ENCODE results near the gene CZIB.

The CZIB gene

GRCh38 chr1:53220171-53220961 is at the start of gene CZIB:
TSS of gene CZIB (minus strand) at chr1:53220634. CDS start at chr1:53220575, 59 bp downstream.
- peak; percentile 87 to 97 for DNase-seq

GRCh38 chr1:53270107-53270506 is 49.7 kb upstream of the CZIB start:
- no peak for DNase-seq

- no peak for DNase-seq
These were observed 47.3 kb upstream of the CZIB start for GRCh38 chr1:53267761-53268160.

GRCh38 chr1:53266038-53266437 is 45.6 kb upstream of the CZIB start:
- DNase-seq = peak in 1 of 2 experiments; percentile 50

GRCh38 chr1:53265581-53265980 is 45.1 kb upstream of the CZIB start:
- no peak for DNase-seq

GRCh38 chr1:53264048-53264447 is 43.6 kb upstream of the CZIB start:
- no peak for DNase-seq

- no peak for DNase-seq
These were observed 41.6 kb upstream of the CZIB start for GRCh38 chr1:53262000-53262399.

GRCh38 chr1:53260631-53261247 is 40.3 kb upstream of the CZIB start:
- no peak for DNase-seq

- no peak for DNase-seq
These were observed 39.5 kb upstream of the CZIB start for GRCh38 chr1:53259932-53260331.

GRCh38 chr1:53258216-53258615 is 37.8 kb upstream of the CZIB start:
- DNase-seq = no peak

- no peak for DNase-seq
These were observed 37.1 kb upstream of the CZIB start for GRCh38 chr1:53257454-53258081.

- DNase-seq = no peak
These were observed 36.3 kb upstream of the CZIB start for GRCh38 chr1:53256511-53257453.

- no peak for DNase-seq
These were observed 34.6 kb upstream of the CZIB start for GRCh38 chr1:53255031-53255430.

- DNase-seq = no peak
These were observed 33.7 kb upstream of the CZIB start for GRCh38 chr1:53254011-53254640.

GRCh38 chr1:53250325-53250724 is 29.9 kb upstream of the CZIB start:
- no peak for DNase-seq

GRCh38 chr1:53249706-53250105 is 29.3 kb upstream of the CZIB start:
- DNase-seq = no peak

- no peak for DNase-seq
These were observed 26.1 kb upstream of the CZIB start for GRCh38 chr1:53246261-53247134.

- no peak for DNase-seq
These were observed 23.7 kb upstream of the CZIB start for GRCh38 chr1:53244141-53244540.

- DNase-seq = no peak
These were observed 21.9 kb upstream of the CZIB start for GRCh38 chr1:53242381-53242780.

- DNase-seq = no peak
These were observed 21.4 kb upstream of the CZIB start for GRCh38 chr1:53241828-53242227.

Measured in NCI-H526 (cell line).